H54 (cell line): ENCODE measurements around the gene SERINC5.
"Not testable (repeated sequence)": the region's sequence is repeated elsewhere in the genome, so short reads cannot be mapped to it uniquely, and the experiment has no call there.

ENCODE experiments used
- DNase-seq: peaks from one replicate; pipeline ENCODE4 v3.0.0; 2011; ENCODE audit warnings: low spot score, mixed read lengths; ENCODE audit not compliant: insufficient read length
- FAIRE-seq: peaks from 3 replicates; lab custom pipeline; 2011; peaks lifted over from hg19 to GRCh38; lab: Jason Lieb, UNC
- POLR2A ChIP-seq: IDR thresholded peaks from 2 replicates; pipeline ENCODE4 v1.6.1; 2011; ENCODE audit warnings: low read depth, mild to moderate bottlenecking, low read length

The SERINC5 gene

GRCh38 chr5:80207832-80208231 is 48.0 kb downstream of the SERINC5 start:
- DNase-seq (no peak), FAIRE-seq (no peak)
- no peak for TF ChIP-seq POLR2A

- DNase-seq (no peak), FAIRE-seq (no peak)
- TF ChIP-seq POLR2A = no peak
Measured at GRCh38 chr5:80206282-80206681, 49.6 kb downstream of the SERINC5 start.

- no peak for DNase-seq
- no peak for FAIRE-seq
- TF ChIP-seq POLR2A = no peak
Measured at GRCh38 chr5:80205846-80206245, 50.0 kb downstream of the SERINC5 start.

GRCh38 chr5:80204808-80205614 is 50.8 kb downstream of the SERINC5 start:
- FAIRE-seq (no peak), DNase-seq (no peak)
- no peak for TF ChIP-seq POLR2A

GRCh38 chr5:80201763-80202162 is 54.1 kb downstream of the SERINC5 start:
- not testable (repeated sequence) for DNase-seq, FAIRE-seq

- no peak for FAIRE-seq
- no peak for DNase-seq
- no peak for TF ChIP-seq POLR2A
Measured at GRCh38 chr5:80198920-80199319, 56.9 kb downstream of the SERINC5 start.

GRCh38 chr5:80198399-80198798 is 57.4 kb downstream of the SERINC5 start:
- FAIRE-seq (no peak), DNase-seq (no peak)
- TF ChIP-seq POLR2A = no peak

GRCh38 chr5:80195837-80196400 is 59.9 kb downstream of the SERINC5 start:
- no peak for FAIRE-seq
- DNase-seq = no peak
- no peak for TF ChIP-seq POLR2A

GRCh38 chr5:80194468-80194867 is 61.4 kb downstream of the SERINC5 start:
- FAIRE-seq = no peak
- TF ChIP-seq POLR2A = no peak
- DNase-seq = no peak

GRCh38 chr5:80193401-80193800 is 62.4 kb downstream of the SERINC5 start:
- no peak for FAIRE-seq
- no peak for DNase-seq
- no peak for TF ChIP-seq POLR2A

GRCh38 chr5:80192507-80193241 is 63.2 kb downstream of the SERINC5 start:
- TF ChIP-seq POLR2A = no peak
- FAIRE-seq (no peak), DNase-seq (no peak)

- TF ChIP-seq POLR2A = no peak
- no peak for DNase-seq
- no peak for FAIRE-seq
Measured at GRCh38 chr5:80191991-80192398, 63.9 kb downstream of the SERINC5 start.

GRCh38 chr5:80191397-80191796 is 64.5 kb downstream of the SERINC5 start:
- DNase-seq (no peak), FAIRE-seq (no peak)
- TF ChIP-seq POLR2A = no peak

GRCh38 chr5:80190960-80191359 is 64.9 kb downstream of the SERINC5 start:
- DNase-seq (no peak), FAIRE-seq (no peak)
- TF ChIP-seq POLR2A = no peak

- no peak for FAIRE-seq
- DNase-seq = no peak
- TF ChIP-seq POLR2A = no peak
Measured at GRCh38 chr5:80189701-80190100, 66.1 kb downstream of the SERINC5 start.
